Mammary epithelial cell (primary cell): Measurements from ENCODE around the gene PRPF39.

ENCODE experiments used
- CTCF ChIP-seq, 2 donors: IDR thresholded peaks in 1 of 2; conservative IDR thresholded peaks in 1 of 2; 2 replicates each; pipeline ENCODE4 v1.5.1; 2011 to 2012; ENCODE audit warnings: inconsistent platforms in 2 of 2, low read length in 2 of 2, mild to moderate bottlenecking in 2 of 2, control low read depth in 1 of 2, low read depth in 1 of 2; ENCODE audit not compliant: insufficient read depth in 1 of 2; ENCODE audit errors: extremely low read depth in 1 of 2
- EZH2 ChIP-seq: IDR thresholded peaks from 2 replicates; pipeline ENCODE4 v1.6.1; 2012; ENCODE audit warnings: low read length, inconsistent platforms, borderline replicate concordance

GRCh38 chr14:45034730-45035129, 49.2 kb upstream of the PRPF39 start:
- no peak for TF ChIP-seq CTCF (conservative IDR thresholded peaks at IDR 0.05 in 1 of 2, IDR thresholded peaks at IDR 0.05 in 1 of 2; ENCODE audit: extremely low read depth in 1 of 2, insufficient read depth in 1 of 2, low read depth in 1 of 2, low read length in 2 of 2)
- TF ChIP-seq EZH2 = no peak
